HEK293T (cell line): ENCODE data around the gene RAB34.

Experiments
- ARNT ChIP-seq: fragments of 450-650 bp; IDR thresholded peaks from 2 replicates; pipeline ENCODE4 v1.6.1; 2017; ENCODE audit warnings: mild to moderate bottlenecking
- BHLHE40 ChIP-seq: fragments of 450-650 bp; IDR thresholded peaks from 2 replicates; pipeline ENCODE4 v1.6.1; 2016; ENCODE audit warnings: mild to moderate bottlenecking, moderate library complexity, borderline replicate concordance
- CTBP1 ChIP-seq: fragments of 450-650 bp; IDR thresholded peaks from 2 replicates; pipeline ENCODE4 v1.6.1; 2016; ENCODE audit warnings: borderline replicate concordance
- ELF4 ChIP-seq: fragments of 450-650 bp; IDR thresholded peaks from 2 replicates; pipeline ENCODE4 v1.6.1; 2017; ENCODE audit warnings: antibody characterized with exemption
- FOXK2 ChIP-seq: fragments of 450-650 bp; IDR thresholded peaks from 2 replicates; pipeline ENCODE4 v1.6.1; 2016; ENCODE audit warnings: mild to moderate bottlenecking
- FOXM1 ChIP-seq: fragments of 450-650 bp; IDR thresholded peaks from 2 replicates; pipeline ENCODE4 v1.6.1; 2017; ENCODE audit warnings: mild to moderate bottlenecking, borderline replicate concordance
- HDGF ChIP-seq: fragments of 450-650 bp; IDR thresholded peaks from 2 replicates; pipeline ENCODE4 v1.6.1; 2017; ENCODE audit warnings: antibody characterized with exemption, borderline replicate concordance
- L3MBTL2 ChIP-seq: fragments of 450-650 bp; conservative IDR thresholded peaks from 2 replicates; pipeline ENCODE4 v1.6.1; 2016; ENCODE audit warnings: mild to moderate bottlenecking
- NFRKB ChIP-seq: fragments of 450-650 bp; IDR thresholded peaks from 2 replicates; pipeline ENCODE4 v1.6.1; 2016; ENCODE audit warnings: mild to moderate bottlenecking, moderate library complexity
- SP1 ChIP-seq: fragments of 450-650 bp; IDR thresholded peaks from 2 replicates; pipeline ENCODE4 v1.6.1; 2017
- SUZ12 ChIP-seq: fragments of 450-650 bp; IDR thresholded peaks from 2 replicates; pipeline ENCODE4 v1.6.1; 2016; ENCODE audit warnings: mild to moderate bottlenecking
- TARDBP ChIP-seq: fragments of 450-650 bp; IDR thresholded peaks from 2 replicates; pipeline ENCODE4 v1.6.1; 2016
- ZNF384 ChIP-seq: fragments of 450-650 bp; IDR thresholded peaks from 2 replicates; pipeline ENCODE4 v1.6.1; 2016
- TF ChIP-seq, protein P1 (sequence below): fragments of 450-650 bp; IDR thresholded peaks from 2 replicates; pipeline ENCODE4 v1.6.1; 2016

DNA sequence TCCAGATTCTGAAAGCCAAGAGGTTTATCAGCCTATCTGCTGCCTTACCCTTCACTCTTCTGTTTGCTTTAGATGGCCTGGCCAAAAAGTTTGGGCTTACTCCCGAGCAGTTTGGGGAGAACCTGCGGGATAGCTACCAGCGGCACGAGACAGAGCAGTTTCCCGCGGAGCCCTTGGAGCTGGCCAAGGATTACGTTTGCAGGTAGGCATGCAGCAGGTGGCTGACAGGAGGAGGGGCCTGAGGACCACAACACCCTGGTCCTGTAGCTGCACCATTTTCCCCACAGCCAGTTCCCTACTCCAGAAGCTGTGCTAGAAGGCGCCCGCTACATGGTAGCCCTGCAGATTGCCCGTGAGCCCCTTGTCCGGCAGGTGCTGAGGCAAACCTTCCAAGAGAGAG is 35.0 kb downstream of the RAB34 start:
- no peak for TF ChIP-seq ZNF384
- no peak for TF ChIP-seq SUZ12
- TF ChIP-seq, protein P1, sequence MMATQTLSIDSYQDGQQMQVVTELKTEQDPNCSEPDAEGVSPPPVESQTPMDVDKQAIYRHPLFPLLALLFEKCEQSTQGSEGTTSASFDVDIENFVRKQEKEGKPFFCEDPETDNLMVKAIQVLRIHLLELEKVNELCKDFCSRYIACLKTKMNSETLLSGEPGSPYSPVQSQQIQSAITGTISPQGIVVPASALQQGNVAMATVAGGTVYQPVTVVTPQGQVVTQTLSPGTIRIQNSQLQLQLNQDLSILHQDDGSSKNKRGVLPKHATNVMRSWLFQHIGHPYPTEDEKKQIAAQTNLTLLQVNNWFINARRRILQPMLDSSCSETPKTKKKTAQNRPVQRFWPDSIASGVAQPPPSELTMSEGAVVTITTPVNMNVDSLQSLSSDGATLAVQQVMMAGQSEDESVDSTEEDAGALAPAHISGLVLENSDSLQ = no peak
- no peak for TF ChIP-seq SP1
- no peak for TF ChIP-seq NFRKB
- TF ChIP-seq ELF4 = no peak
- TF ChIP-seq FOXM1 = no peak
- TF ChIP-seq BHLHE40 = no peak
- TF ChIP-seq FOXK2 = no peak
- TF ChIP-seq CTBP1 = no peak
- no peak for TF ChIP-seq ARNT
- TF ChIP-seq TARDBP = no peak
- no peak for TF ChIP-seq HDGF
- TF ChIP-seq L3MBTL2 = no peak
